Panc1 (cell line): Measurements from ENCODE around the gene COL23A1.

Source experiments
- POLR2AphosphoS5 ChIP-seq: IDR thresholded peaks from 2 replicates; pipeline ENCODE4 v1.6.1; 2012; ENCODE audit warnings: mild to moderate bottlenecking, low read depth, low read length, moderate library complexity
- TF ChIP-seq, protein P1 (sequence below): fragments of 450-650 bp; IDR thresholded peaks from 2 replicates; pipeline ENCODE4 v1.5.1; 2017; ENCODE audit warnings: mild to moderate bottlenecking

DNA sequence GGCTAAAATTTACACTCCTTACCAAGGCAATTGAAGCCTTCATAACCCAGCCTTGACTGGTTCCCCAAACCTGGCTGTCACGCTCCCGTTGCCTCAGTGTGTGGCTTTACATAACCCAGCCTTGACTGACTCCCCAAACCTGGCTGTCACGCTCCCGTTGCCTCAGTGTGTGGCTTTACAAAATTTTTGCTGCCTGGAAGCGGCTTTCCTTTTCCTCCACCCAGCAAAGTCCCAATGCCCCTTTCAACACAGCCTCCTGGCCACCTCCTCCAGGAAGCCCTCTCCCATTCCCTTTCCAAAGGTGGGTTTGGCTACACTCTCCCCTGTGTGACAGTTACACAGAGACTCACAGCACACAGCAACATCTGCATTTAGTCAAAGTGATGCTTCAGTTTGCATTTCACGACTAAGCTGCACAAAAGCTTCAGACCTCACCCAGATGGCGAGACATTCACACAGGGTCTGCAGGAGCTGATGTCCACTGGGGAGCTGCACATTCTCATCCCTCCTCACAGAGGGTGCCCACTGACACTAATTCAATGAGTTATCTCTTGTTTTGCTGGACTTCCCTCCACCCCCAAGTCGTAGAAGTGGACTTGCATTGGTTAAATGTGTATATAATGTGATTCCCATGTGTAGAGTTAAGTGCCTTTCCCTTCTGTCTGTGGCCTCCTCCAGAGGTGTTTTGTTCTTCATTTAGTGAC is 201.0 kb downstream of the COL23A1 start:
- TF ChIP-seq, protein P1, sequence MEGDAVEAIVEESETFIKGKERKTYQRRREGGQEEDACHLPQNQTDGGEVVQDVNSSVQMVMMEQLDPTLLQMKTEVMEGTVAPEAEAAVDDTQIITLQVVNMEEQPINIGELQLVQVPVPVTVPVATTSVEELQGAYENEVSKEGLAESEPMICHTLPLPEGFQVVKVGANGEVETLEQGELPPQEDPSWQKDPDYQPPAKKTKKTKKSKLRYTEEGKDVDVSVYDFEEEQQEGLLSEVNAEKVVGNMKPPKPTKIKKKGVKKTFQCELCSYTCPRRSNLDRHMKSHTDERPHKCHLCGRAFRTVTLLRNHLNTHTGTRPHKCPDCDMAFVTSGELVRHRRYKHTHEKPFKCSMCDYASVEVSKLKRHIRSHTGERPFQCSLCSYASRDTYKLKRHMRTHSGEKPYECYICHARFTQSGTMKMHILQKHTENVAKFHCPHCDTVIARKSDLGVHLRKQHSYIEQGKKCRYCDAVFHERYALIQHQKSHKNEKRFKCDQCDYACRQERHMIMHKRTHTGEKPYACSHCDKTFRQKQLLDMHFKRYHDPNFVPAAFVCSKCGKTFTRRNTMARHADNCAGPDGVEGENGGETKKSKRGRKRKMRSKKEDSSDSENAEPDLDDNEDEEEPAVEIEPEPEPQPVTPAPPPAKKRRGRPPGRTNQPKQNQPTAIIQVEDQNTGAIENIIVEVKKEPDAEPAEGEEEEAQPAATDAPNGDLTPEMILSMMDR, result no peak
- no peak for TF ChIP-seq POLR2AphosphoS5
